Measurements from ENCODE around the gene SCRG1.

SCRG1 gene

GRCh38 chr4:173357939-173358338, 41.0 kb downstream of the SCRG1 start:
- no peak for DNase-seq

DNA sequence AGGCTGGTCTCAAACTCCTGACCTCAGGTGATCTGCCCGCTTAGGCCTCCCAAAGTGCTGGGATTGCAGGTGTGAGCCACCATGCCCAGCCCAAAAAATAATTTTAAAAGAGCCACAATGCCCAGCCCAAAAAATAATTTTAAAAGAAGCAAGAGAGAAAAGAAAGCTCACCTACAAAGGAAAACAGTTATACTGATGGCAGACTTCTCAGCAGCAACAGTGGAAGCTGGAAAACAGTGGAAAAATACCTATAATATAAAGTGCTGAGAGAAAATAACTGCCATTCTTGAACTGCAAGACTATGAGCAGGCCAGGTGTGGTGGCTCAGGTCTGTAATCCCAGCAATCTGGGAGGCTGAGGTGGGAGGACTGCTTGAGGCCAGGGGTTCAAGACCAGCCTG, 51.4 kb downstream of the SCRG1 start:
- no peak for DNase-seq

GRCh38 chr4:173346074-173346473, 52.8 kb downstream of the SCRG1 start:
- no peak for DNase-seq

- no peak for DNase-seq
Observed at GRCh38 chr4:173345648-173346047, 53.3 kb downstream of the SCRG1 start.

GRCh38 chr4:173343832-173344397, 55.0 kb downstream of the SCRG1 start:
- DNase-seq, result no peak

DNA sequence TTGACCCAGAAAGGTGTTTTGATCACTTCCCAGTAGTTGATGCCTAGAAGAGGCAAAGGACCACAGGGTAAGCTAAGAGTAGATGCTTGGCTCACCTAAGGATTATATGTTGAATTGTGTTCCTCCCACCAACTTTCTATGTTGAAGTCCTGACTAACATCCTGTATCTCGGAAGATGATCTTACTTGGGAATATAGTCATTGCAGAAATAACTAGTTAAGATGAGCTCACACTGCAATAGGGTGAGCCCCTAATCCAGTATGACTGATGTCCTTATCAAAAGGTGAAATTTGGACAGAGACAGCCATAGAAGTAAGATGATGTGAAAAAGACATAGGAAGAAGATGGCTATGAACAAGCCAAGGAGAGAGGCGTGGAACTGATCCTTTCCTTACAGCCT, 61.5 kb downstream of the SCRG1 start:
- no peak for DNase-seq

- DNase-seq, result peak; percentile 34
Observed at GRCh38 chr4:173334891-173335752, 63.8 kb downstream of the SCRG1 start.

All from SIG-M5 (cell line).